IMR-90 (cell line): Measurements from ENCODE around the gene PVALEF. TPM values are rescaled to one million over a fixed set of nuclear protein-coding genes. Genes with fewer than 3 reads are reported as not detected.
A peak's percentile ranks its signal among the peaks of the same experiment; 100 is the strongest.

ENCODE experiments used
- ATAC-seq: fragments of 200-7000 bp; cut with Tn5 transposase; 2 replicates; pipeline ENCODE4 v1.9.1; 2020; ENCODE audit warnings: low read depth, mild to moderate bottlenecking, moderate library complexity
- BruUV-seq: library from RNA; stranded (reverse); fragments of 400-500 nt; replicated peaks from 2 replicates; lab custom pipeline; 2021; lab: Mats Ljungman, UMichigan
- CTCF ChIA-PET: fragments of 300-600 bp; formaldehyde crosslinking; extraction: SDS; loops from one replicate; lab custom pipeline; 2021; ENCODE audit warnings: antibody characterized with exemption; lab: Yijun Ruan, JAX
- POLR2A ChIA-PET: fragments of 300-600 bp; sonication (Branson Sonifier 250); formaldehyde crosslinking; loops from one replicate; lab custom pipeline; 2022; ENCODE audit warnings: antibody characterized with exemption; ENCODE audit not compliant: unreplicated experiment; lab: Charles Lee
- DNase-seq: peaks from one replicate; pipeline ENCODE4 v3.0.0; 2013
- H2AFZ ChIP-seq: replicated peaks from 2 replicates; pipeline ENCODE3; 2013; ENCODE audit warnings: low read length, mild to moderate bottlenecking; ENCODE audit not compliant: poor library complexity
- H2AK5ac ChIP-seq: 2 replicates; pipeline ENCODE4 v1.6.1; 2013; ENCODE audit warnings: low read depth, low read length, inconsistent platforms
- H2AK9ac ChIP-seq: replicated peaks from 2 replicates; pipeline ENCODE3; 2013; ENCODE audit warnings: mild to moderate bottlenecking, low read depth, low read length, moderate library complexity; ENCODE audit not compliant: poor library complexity
- H2BK120ac ChIP-seq: 2 replicates; pipeline ENCODE4 v1.6.1; 2013; ENCODE audit warnings: low read depth, low read length, inconsistent platforms
- H2BK15ac ChIP-seq: 3 replicates; pipeline ENCODE4 v1.6.1; 2013; ENCODE audit warnings: low read depth, low read length, inconsistent platforms
- H2BK20ac ChIP-seq: 2 replicates; pipeline ENCODE4 v1.6.1; 2013; ENCODE audit warnings: low read depth, mild to moderate bottlenecking, inconsistent platforms, low read length, moderate library complexity
- H2BK5ac ChIP-seq: 2 replicates; pipeline ENCODE4 v1.6.1; 2013; ENCODE audit warnings: mild to moderate bottlenecking, low read depth, low read length, inconsistent platforms; ENCODE audit not compliant: poor library complexity, severe bottlenecking
- H3K14ac ChIP-seq: replicated peaks from 2 replicates; pipeline ENCODE4 v1.6.1; 2013; ENCODE audit warnings: low read depth, low read length, inconsistent platforms
- H3K18ac ChIP-seq: 2 replicates; pipeline ENCODE4 v1.6.1; 2013; ENCODE audit warnings: low read depth, low read length, control low read depth
- H3K23ac ChIP-seq: 2 replicates; pipeline ENCODE4 v1.6.1; 2013; ENCODE audit warnings: low read depth, low read length, inconsistent platforms
- H3K27ac ChIP-seq: 2 replicates; pipeline ENCODE4 v1.5.1; 2013; ENCODE audit warnings: mild to moderate bottlenecking, control low read depth, low read length; ENCODE audit not compliant: insufficient read depth
- H3K27me3 ChIP-seq: 2 replicates; pipeline ENCODE4 v1.6.1; 2013; ENCODE audit warnings: low read length; ENCODE audit not compliant: control insufficient read depth, insufficient read depth
- H3K36me3 ChIP-seq: 2 replicates; pipeline ENCODE4 v1.6.1; 2013; ENCODE audit warnings: low read length, mixed read lengths; ENCODE audit not compliant: control insufficient read depth, insufficient read depth
- H3K4ac ChIP-seq: 2 replicates; pipeline ENCODE4 v1.6.1; 2013; ENCODE audit warnings: low read depth, low read length, inconsistent platforms
- H3K4me1 ChIP-seq: 2 replicates; pipeline ENCODE4 v1.6.1; 2013; ENCODE audit warnings: low read length, mixed read lengths; ENCODE audit not compliant: control insufficient read depth, insufficient read depth
- H3K4me2 ChIP-seq: 2 replicates; pipeline ENCODE4 v1.6.1; 2013; ENCODE audit warnings: low read depth, mild to moderate bottlenecking, control low read depth, low read length, moderate library complexity
- H3K4me3 ChIP-seq: 2 replicates; pipeline ENCODE4 v1.5.1; 2013; ENCODE audit warnings: low read depth, mild to moderate bottlenecking, control low read depth, low read length, moderate library complexity; ENCODE audit not compliant: insufficient read depth
- H3K56ac ChIP-seq: 2 replicates; pipeline ENCODE4 v1.6.1; 2013; ENCODE audit warnings: low read length, inconsistent platforms; ENCODE audit not compliant: insufficient read depth; ENCODE audit errors: extremely low read depth
- H3K79me1 ChIP-seq, 2 experiments: 2 replicates each; pipeline ENCODE4 v1.6.1; 2013; ENCODE audit warnings: low read length in 2 of 2, inconsistent platforms in 1 of 2, low read depth in 1 of 2
- H3K9ac ChIP-seq: 2 replicates; pipeline ENCODE4 v1.6.1; 2013; ENCODE audit warnings: low read depth, low read length, control low read depth
- H3K9me1 ChIP-seq: 2 replicates; pipeline ENCODE4 v1.6.1; 2013; ENCODE audit warnings: low read length, inconsistent platforms; ENCODE audit not compliant: insufficient read depth
- H3K9me3 ChIP-seq: 2 replicates; pipeline ENCODE4 v1.6.1; 2013; ENCODE audit warnings: low read length; ENCODE audit not compliant: control insufficient read depth, insufficient read depth
- H4K20me1 ChIP-seq: 2 replicates; pipeline ENCODE4 v1.6.1; 2013; ENCODE audit warnings: low read length, inconsistent platforms; ENCODE audit not compliant: insufficient read depth
- H4K5ac ChIP-seq: 2 replicates; pipeline ENCODE4 v1.6.1; 2013; ENCODE audit warnings: mild to moderate bottlenecking, low read depth, low read length, control low read depth
- H4K8ac ChIP-seq, 2 experiments: 2 replicates each; pipeline ENCODE4 v1.6.1; 2013; ENCODE audit warnings: low read depth in 2 of 2, low read length in 2 of 2, control low read depth in 1 of 2, inconsistent platforms in 1 of 2
- H4K91ac ChIP-seq: 2 replicates; pipeline ENCODE4 v1.6.1; 2013; ENCODE audit warnings: low read depth, low read length, inconsistent platforms; ENCODE audit not compliant: insufficient read depth
- CEBPB ChIP-seq: IDR thresholded peaks from 2 replicates; pipeline ENCODE4 v1.6.1; 2012; ENCODE audit warnings: low read depth, low read length, improper control_type of control experiment
- MAZ ChIP-seq: IDR thresholded peaks from 2 replicates; pipeline ENCODE4 v1.6.1; 2012; ENCODE audit warnings: low read depth, mild to moderate bottlenecking, low read length, improper control_type of control experiment, moderate library complexity, borderline replicate concordance
- WGBS, 2 experiments: methylation state at CpG; one replicate each; pipeline versions ENCODE4 v1.1.5 to v1.1.7; 2013; ENCODE audit warnings: missing lambda C conversion rate in 2 of 2; ENCODE audit not compliant: insufficient read length in 1 of 2; ENCODE audit errors: extremely low coverage in 2 of 2; 5-methylcytosine and 5-hydroxymethylcytosine counted together
- dilution Hi-C: fragments of 300-500 bp; cut with HindIII; formaldehyde crosslinking; loops from one replicate; pipeline ENCODE4 v1.14.3; 2018; ENCODE audit warnings: low sequenced_read_pairs; ENCODE audit not compliant: unreplicated experiment
- in situ Hi-C: fragments of 300-500 bp; cut with MboI; formaldehyde crosslinking; loops from 3 replicates; pipeline ENCODE4 v1.14.3; 2019; ENCODE audit warnings: low sequenced_read_pairs, inconsistent platforms, mixed read lengths
- intact Hi-C: fragments of 100-400 bp; cut with micrococcal nuclease; formaldehyde crosslinking; loops from 2 replicates; pipeline ENCODE4 v1.10.0; 2022
- polyA plus RNA-seq, 3 experiments: library from polyadenylated mRNA; depleted of rRNA; stranded (reverse); fragments of >200 nt; gene quantifications; 2 replicates each; pipeline ENCODE4 v1.2.3, GENCODE V29; 2012; ENCODE audit warnings: low replicate concordance in 1 of 3
- total RNA-seq: library from RNA; depleted of rRNA; stranded (reverse); fragments of >200 nt; gene quantifications from 2 replicates; pipeline ENCODE4 v1.2.3, GENCODE V29; 2012
- TF ChIP-seq, protein P1 (sequence below): conservative IDR thresholded peaks from 2 replicates; pipeline ENCODE4 v1.5.1; 2012; ENCODE audit warnings: mild to moderate bottlenecking, low read depth, low read length, improper control_type of control experiment

Gene PVALEF
- total and polyA plus RNA-seq, 2 of the 4 experiments (the other 2 are of a cell fraction) = not detected

DNA sequence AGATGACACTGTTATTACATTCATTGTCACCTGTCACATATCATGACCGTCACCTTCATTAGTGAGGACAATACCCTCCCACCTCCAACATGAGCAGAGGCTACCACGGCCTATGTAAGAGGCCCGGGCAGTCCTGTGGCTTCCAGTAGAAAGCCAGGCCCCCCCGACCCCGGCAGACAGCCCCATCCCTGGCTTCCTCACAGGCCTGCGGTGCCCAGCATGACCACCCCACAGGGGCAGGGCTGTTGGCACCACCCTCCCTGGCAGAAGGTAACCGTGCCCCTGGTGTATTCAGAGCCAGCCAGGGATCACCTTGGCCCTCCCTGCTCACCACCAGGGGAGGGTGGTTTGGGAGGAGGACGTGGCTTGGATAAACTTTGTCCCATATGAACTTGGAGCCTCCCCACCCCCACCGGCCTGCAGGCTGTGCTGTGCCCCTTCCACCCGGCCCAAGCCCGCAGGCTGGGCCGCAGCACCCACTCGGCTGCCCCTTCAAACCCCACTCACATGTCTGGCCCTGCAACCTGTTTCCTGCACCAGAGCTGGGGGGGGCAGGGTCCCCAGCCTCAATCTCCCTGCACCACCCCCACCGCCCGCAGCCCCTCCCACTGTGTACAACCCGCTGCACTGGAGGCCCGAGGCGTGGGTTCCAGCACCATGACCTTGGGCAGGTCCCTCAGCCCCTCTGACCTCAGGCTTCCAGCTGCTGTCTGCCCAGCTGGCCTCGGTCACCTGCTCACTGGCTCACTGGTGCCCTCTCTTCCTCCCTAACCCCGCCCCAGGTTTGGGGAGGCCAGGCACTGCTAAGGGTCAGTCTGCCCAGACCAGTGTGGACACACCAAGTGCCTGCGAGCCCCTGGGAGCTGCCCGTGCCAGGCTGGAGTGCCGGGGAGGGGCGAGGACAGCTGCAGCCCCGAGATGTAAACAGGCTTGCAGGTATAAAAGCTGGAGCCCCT is 13.1 kb downstream of the PVALEF start:
- intact Hi-C loops = no loop called here

More for the DNA sequence above, 13.1 kb downstream of the PVALEF start:
- CTCF ChIA-PET = interaction anchor here (0.8 kb wide), 1 partner anchor 20 kb away, joined by 3 read pairs; no protein-coding TSS in a partner anchor
- Histone ChIP-seq H3K14ac (no peak overlapping the region), H3K18ac (no peak overlapping the region), H3K23ac (no peak overlapping the region), H2AFZ (peak overlapping the region; percentile 32), H3K4me3 (no peak overlapping the region), H4K91ac (no peak overlapping the region), H4K5ac (no peak overlapping the region), H4K8ac (no peak overlapping the region), H3K9ac (no peak overlapping the region), H2AK5ac (no peak overlapping the region), H3K4me2 (no peak overlapping the region), H2AK9ac (no peak overlapping the region), H3K36me3 (no peaks in the 10 kb centered on the region), H3K9me1 (no peaks in the 10 kb centered on the region), H3K79me1 (no peaks in the 10 kb centered on the region), H3K4ac (no peak overlapping the region), H3K4me1 (no peaks in the 10 kb centered on the region), H4K20me1 (no peaks in the 10 kb centered on the region), H3K9me3 (no peaks in the 10 kb centered on the region), H2BK20ac (no peak overlapping the region), H3K27ac (no peak overlapping the region), H2BK15ac (no peak overlapping the region), H3K27me3 (no peaks in the 10 kb centered on the region; the same call in 1 of the 2 replicates), H3K56ac (no peak overlapping the region), H2BK120ac (no peak overlapping the region), H2BK5ac (no peak overlapping the region)
- 75% methylated on average over 6 of the region's 25 CpGs; no CpG with 5 or more reads in 1 of the 2 experiments for WGBS, 2 experiments
- DNase-seq = no peak
- TF ChIP-seq CEBPB (no peak), MAZ (no peak)
- TF ChIP-seq, protein P1, sequence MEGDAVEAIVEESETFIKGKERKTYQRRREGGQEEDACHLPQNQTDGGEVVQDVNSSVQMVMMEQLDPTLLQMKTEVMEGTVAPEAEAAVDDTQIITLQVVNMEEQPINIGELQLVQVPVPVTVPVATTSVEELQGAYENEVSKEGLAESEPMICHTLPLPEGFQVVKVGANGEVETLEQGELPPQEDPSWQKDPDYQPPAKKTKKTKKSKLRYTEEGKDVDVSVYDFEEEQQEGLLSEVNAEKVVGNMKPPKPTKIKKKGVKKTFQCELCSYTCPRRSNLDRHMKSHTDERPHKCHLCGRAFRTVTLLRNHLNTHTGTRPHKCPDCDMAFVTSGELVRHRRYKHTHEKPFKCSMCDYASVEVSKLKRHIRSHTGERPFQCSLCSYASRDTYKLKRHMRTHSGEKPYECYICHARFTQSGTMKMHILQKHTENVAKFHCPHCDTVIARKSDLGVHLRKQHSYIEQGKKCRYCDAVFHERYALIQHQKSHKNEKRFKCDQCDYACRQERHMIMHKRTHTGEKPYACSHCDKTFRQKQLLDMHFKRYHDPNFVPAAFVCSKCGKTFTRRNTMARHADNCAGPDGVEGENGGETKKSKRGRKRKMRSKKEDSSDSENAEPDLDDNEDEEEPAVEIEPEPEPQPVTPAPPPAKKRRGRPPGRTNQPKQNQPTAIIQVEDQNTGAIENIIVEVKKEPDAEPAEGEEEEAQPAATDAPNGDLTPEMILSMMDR = no peak
- in situ Hi-C loops (no loop called here), dilution Hi-C loops (no loop called here)
- POLR2A ChIA-PET = no interaction called here
- ATAC-seq = no peak
- no TSS peak for BruUV-seq
